ENCODE results near the gene HOXD1.

Gene HOXD1

GRCh38 chr2:176239031-176239430, 50.6 kb downstream of the HOXD1 start:
- H3K27me3 ChIP-seq (ENCODE audit: control insufficient read depth, low read length), result no peaks in the 10 kb centered on the region
- no peak overlapping the region for H3K27ac ChIP-seq (ENCODE audit: low read depth, low read length)
- H3K4me3 ChIP-seq (ENCODE audit: low read length), result no peak overlapping the region
- H3K9me3 ChIP-seq (ENCODE audit: control insufficient read depth, insufficient read depth, low read length), result no peaks in the 10 kb centered on the region
- no peak for TF ChIP-seq EZH2phosphoT487 (IDR thresholded peaks at IDR 0.05; ENCODE audit: borderline replicate concordance, low read length)
- TF ChIP-seq CTCF (IDR thresholded peaks at IDR 0.05; ENCODE audit: low read depth, low read length, poor library complexity, severe bottlenecking), result no peak
- H3K9me2 ChIP-seq (replicated peaks; ENCODE audit: control insufficient read depth, low read length), result no peaks in the 10 kb centered on the region
- H3K4me2 ChIP-seq (ENCODE audit: low read length), result no peak overlapping the region
- H3F3A ChIP-seq (ENCODE audit: control insufficient read depth, insufficient read depth), result no peaks in the 10 kb centered on the region
- no peaks in the 10 kb centered on the region for H3K4me1 ChIP-seq (ENCODE audit: control insufficient read depth, low read length)
- no peaks in the 10 kb centered on the region for H3K36me3 ChIP-seq (ENCODE audit: control insufficient read depth, low read length)
- no peaks in the 10 kb centered on the region for H4K20me1 ChIP-seq (ENCODE audit: control insufficient read depth, insufficient read depth, low read depth, low read length)
- no peaks in the 10 kb centered on the region for H3K79me2 ChIP-seq (ENCODE audit: control insufficient read depth, low read length)

DNA sequence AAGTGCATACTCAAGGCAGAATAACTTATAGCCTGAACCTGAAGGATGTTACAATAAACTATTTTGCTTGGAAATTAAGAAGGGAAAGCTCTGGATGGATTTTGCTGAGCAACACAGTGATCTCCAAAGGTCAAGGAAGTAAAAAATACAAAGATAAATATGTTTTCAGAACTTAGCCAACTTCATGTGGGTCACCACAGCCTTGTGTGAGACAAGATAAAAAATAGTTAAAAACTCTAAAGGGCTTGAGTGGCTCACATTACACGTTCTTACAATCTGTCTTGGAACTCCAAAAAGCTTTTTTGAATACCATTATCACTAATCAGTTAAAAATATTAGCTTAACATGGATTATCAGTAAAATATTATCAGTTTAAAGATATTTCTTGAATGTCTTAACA, 51.8 kb downstream of the HOXD1 start:
- no peak overlapping the region for H3K4me3 ChIP-seq (ENCODE audit: low read length)
- no peaks in the 10 kb centered on the region for H3K27me3 ChIP-seq (ENCODE audit: control insufficient read depth, low read length)
- H3K4me2 ChIP-seq (ENCODE audit: low read length), result no peak overlapping the region
- H3K4me1 ChIP-seq (ENCODE audit: control insufficient read depth, low read length), result no peaks in the 10 kb centered on the region
- no peaks in the 10 kb centered on the region for H3K36me3 ChIP-seq (ENCODE audit: control insufficient read depth, low read length)
- no peak overlapping the region for H3K27ac ChIP-seq (ENCODE audit: low read depth, low read length)
- no peaks in the 10 kb centered on the region for H3F3A ChIP-seq (ENCODE audit: control insufficient read depth, insufficient read depth)
- no peaks in the 10 kb centered on the region for H3K79me2 ChIP-seq (ENCODE audit: control insufficient read depth, low read length)
- TF ChIP-seq CTCF (IDR thresholded peaks at IDR 0.05; ENCODE audit: low read depth, low read length, poor library complexity, severe bottlenecking), result no peak
- no peaks in the 10 kb centered on the region for H3K9me2 ChIP-seq (replicated peaks; ENCODE audit: control insufficient read depth, low read length)
- no peaks in the 10 kb centered on the region for H4K20me1 ChIP-seq (ENCODE audit: control insufficient read depth, insufficient read depth, low read depth, low read length)
- no peaks in the 10 kb centered on the region for H3K9me3 ChIP-seq (ENCODE audit: control insufficient read depth, insufficient read depth, low read length)
